Endodermal cell (in vitro differentiated cells): ENCODE results near the gene ST7. TPM values are rescaled to one million over a fixed set of nuclear protein-coding genes. Genes with fewer than 3 reads are reported as not detected.

Experiments used
- DNase-seq: peaks from one replicate; pipeline ENCODE4 v3.0.0-alpha.2; 2017
- H3K27ac ChIP-seq: 2 replicates; pipeline ENCODE4 v1.5.1; 2013; ENCODE audit warnings: mild to moderate bottlenecking, low read depth, low read length, moderate library complexity
- H3K27me3 ChIP-seq: 2 replicates; pipeline ENCODE4 v1.6.1; 2013; ENCODE audit warnings: mild to moderate bottlenecking, low read length, moderate library complexity; ENCODE audit not compliant: insufficient read depth, control insufficient read depth, poor library complexity, severe bottlenecking
- H3K36me3 ChIP-seq: 2 replicates; pipeline ENCODE4 v1.7.0; 2013; ENCODE audit warnings: mild to moderate bottlenecking, low read length, moderate library complexity; ENCODE audit not compliant: control insufficient read depth, insufficient read depth
- H3K4me1 ChIP-seq: one replicate; pipeline ENCODE4 v1.7.0; 2013; ENCODE audit warnings: low read length; ENCODE audit not compliant: control insufficient read depth, insufficient read depth
- H3K4me3 ChIP-seq: 2 replicates; pipeline ENCODE4 v1.5.1; 2013; ENCODE audit warnings: mild to moderate bottlenecking, low read length, moderate library complexity
- H3K9ac ChIP-seq: 2 replicates; pipeline ENCODE4 v1.6.1; 2013; ENCODE audit warnings: mild to moderate bottlenecking, low read length, moderate library complexity; ENCODE audit not compliant: poor library complexity, severe bottlenecking; ENCODE audit errors: extremely low read depth
- H3K9me3 ChIP-seq: 2 replicates; pipeline ENCODE4 v1.6.1; 2013; ENCODE audit warnings: mild to moderate bottlenecking, low read length, moderate library complexity; ENCODE audit not compliant: control insufficient read depth
- H3K27ac Mint-ChIP-seq: 2 replicates; pipeline ENCODE4 v1.8.0; 2020; ENCODE audit warnings: mixed read lengths
- H3K27me3 Mint-ChIP-seq: 2 replicates; pipeline ENCODE4 v1.8.0; 2021; ENCODE audit warnings: mild to moderate bottlenecking, mixed read lengths; ENCODE audit not compliant: insufficient read depth
- H3K36me3 Mint-ChIP-seq: 2 replicates; pipeline ENCODE4 v1.8.0; 2020; ENCODE audit warnings: low read depth, mixed read lengths
- H3K4me1 Mint-ChIP-seq: 2 replicates; pipeline ENCODE4 v1.8.0; 2020; ENCODE audit warnings: mixed read lengths
- H3K4me3 Mint-ChIP-seq: 2 replicates; pipeline ENCODE4 v1.8.0; 2020; ENCODE audit warnings: mild to moderate bottlenecking, moderate library complexity, mixed read lengths
- H3K9me3 Mint-ChIP-seq: 2 replicates; pipeline ENCODE4 v1.8.0; 2020; ENCODE audit warnings: mild to moderate bottlenecking, mixed read lengths
- WGBS, 2 experiments: methylation state at CpG; one replicate each; pipeline versions ENCODE4 v1.1.5 to v1.1.7; 2013; ENCODE audit warnings: missing lambda C conversion rate in 2 of 2, mixed read lengths in 1 of 2; ENCODE audit not compliant: insufficient coverage in 1 of 2, insufficient read length in 1 of 2; 5-methylcytosine and 5-hydroxymethylcytosine counted together
- total RNA-seq, 2 donors: library from RNA; stranded (reverse); fragmentation: NEBNext Ultra II Directional in 1 of 2; extraction: Animal tissue kit (Norgen Biotek cat#: 25700) in 1 of 2; gene quantifications; 2 replicates in 1 of 2; 3 replicates in 1 of 2; pipeline ENCODE4 v1.2.1, GENCODE V29; 2021
- TF ChIP-seq, protein P1 (sequence below): fragments of 200-600 bp; sonication (generic); conservative IDR thresholded peaks from 2 replicates; pipeline ENCODE4 v1.5.0; 2021; ENCODE audit warnings: antibody characterized with exemption, mild to moderate bottlenecking

Gene ST7
- total RNA-seq, 2 donors from 2014 or later: 6.4 to 8.9 TPM

DNA sequence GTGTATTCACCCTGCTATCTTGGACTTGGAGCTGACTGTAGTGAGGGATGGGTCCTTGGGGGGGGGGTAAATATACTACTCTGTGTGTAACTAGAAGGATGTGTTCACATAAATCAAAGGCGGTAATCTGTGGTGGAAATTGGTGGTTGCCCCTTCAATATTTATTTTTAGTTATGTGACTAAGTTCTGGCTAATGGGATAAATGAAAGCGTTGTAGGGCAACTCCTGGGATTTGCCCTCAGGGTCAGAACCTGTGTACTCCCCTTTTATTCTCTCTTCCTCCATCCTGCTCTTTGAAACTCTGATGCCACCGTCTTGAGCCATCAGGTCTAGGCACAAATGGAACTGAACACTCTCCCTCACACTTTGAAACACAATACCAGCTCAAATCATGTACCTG lies 24.3 kb upstream of the ST7 start:
- H3K36me3 Mint-ChIP-seq: no peaks in the 10 kb centered on the region
- TF ChIP-seq, protein P1, sequence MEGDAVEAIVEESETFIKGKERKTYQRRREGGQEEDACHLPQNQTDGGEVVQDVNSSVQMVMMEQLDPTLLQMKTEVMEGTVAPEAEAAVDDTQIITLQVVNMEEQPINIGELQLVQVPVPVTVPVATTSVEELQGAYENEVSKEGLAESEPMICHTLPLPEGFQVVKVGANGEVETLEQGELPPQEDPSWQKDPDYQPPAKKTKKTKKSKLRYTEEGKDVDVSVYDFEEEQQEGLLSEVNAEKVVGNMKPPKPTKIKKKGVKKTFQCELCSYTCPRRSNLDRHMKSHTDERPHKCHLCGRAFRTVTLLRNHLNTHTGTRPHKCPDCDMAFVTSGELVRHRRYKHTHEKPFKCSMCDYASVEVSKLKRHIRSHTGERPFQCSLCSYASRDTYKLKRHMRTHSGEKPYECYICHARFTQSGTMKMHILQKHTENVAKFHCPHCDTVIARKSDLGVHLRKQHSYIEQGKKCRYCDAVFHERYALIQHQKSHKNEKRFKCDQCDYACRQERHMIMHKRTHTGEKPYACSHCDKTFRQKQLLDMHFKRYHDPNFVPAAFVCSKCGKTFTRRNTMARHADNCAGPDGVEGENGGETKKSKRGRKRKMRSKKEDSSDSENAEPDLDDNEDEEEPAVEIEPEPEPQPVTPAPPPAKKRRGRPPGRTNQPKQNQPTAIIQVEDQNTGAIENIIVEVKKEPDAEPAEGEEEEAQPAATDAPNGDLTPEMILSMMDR: no peak
- Histone ChIP-seq H3K9me3 (no peaks in the 10 kb centered on the region), H3K27me3 (peaks cover 26% of the 10 kb centered on the region), H3K27ac (no peak overlapping the region), H3K4me3 (no peak overlapping the region), H3K9ac (no peak overlapping the region), H3K4me1 (no peaks in the 10 kb centered on the region), H3K36me3 (no peaks in the 10 kb centered on the region)
- WGBS, 2 experiments: 72 to 93% methylated on average over 2 to 3 of the region's 3 CpGs
- H3K4me1 Mint-ChIP-seq: peaks cover 4% of the 10 kb centered on the region
- no peak overlapping the region for H3K4me3 Mint-ChIP-seq
- peaks cover 21% of the 10 kb centered on the region for H3K27me3 Mint-ChIP-seq
- DNase-seq: no peak
- H3K27ac Mint-ChIP-seq: no peak overlapping the region
- H3K9me3 Mint-ChIP-seq: no peaks in the 10 kb centered on the region

DNA sequence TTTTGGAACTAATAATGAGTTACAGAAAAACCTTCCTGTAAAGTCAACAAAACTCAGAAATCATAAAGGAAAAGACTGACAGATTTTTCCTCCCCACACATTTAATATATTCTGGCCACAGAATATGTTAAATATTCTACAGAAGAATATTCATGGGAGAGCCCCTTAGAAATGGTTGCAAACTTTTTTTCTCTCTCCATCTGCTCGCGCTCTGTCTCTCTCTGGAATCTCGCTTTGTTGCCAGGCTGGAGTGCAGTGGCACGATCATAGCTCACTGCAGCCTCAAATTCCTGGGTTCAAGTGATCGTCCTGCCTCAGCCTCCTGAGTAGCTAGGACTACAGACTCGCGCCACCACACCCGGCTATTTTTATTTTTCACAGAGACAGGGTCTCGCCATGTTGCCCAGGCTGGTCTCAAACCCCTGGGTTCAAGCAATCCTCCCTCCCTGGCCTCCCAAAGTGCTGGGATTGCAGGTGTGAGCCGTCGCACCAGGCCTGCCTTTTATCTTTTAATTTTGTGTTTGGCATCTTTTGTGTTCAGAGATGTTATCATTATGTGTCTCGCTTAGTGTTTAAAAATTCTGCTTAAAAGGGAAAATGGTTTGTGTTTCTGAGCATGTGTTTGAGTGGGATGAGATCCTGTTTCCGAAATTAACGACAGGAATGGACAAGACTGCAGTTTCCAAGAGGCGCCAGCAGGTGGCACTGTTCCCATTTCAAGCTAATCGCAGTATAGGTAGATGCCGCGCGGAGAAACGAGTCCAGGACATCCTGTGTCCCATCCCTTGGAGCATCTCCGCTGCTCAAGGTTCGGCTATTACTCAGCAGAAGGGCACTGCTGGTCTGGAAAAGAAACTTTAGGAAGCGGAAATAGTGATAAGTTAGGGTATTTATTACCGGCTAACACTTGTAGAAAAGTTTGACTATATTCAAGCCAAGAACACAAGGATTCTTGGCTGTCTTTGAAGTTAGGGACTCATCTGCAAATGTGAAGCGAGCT lies 23.1 kb upstream of the ST7 start:
- no peaks in the 10 kb centered on the region for H3K9me3 ChIP-seq
- DNase-seq: peak; percentile 93
- WGBS, 2 experiments: 48 to 60% methylated on average over 17 to 25 of the region's 25 CpGs
- H3K4me1 Mint-ChIP-seq: no peaks in the 10 kb centered on the region
- TF ChIP-seq, protein P1: peak; percentile 96
- no peak overlapping the region for H3K9ac ChIP-seq
- no peak overlapping the region for H3K4me3 Mint-ChIP-seq
- H3K27me3 ChIP-seq: peaks cover 26% of the 10 kb centered on the region
- no peaks in the 10 kb centered on the region for H3K36me3 Mint-ChIP-seq
- no peak overlapping the region for H3K4me3 ChIP-seq
- H3K36me3 ChIP-seq: no peaks in the 10 kb centered on the region
- H3K27ac ChIP-seq: no peak overlapping the region
- no peaks in the 10 kb centered on the region for H3K9me3 Mint-ChIP-seq
- H3K4me1 ChIP-seq: no peaks in the 10 kb centered on the region
- H3K27me3 Mint-ChIP-seq: peaks cover 21% of the 10 kb centered on the region
- no peak overlapping the region for H3K27ac Mint-ChIP-seq

DNA sequence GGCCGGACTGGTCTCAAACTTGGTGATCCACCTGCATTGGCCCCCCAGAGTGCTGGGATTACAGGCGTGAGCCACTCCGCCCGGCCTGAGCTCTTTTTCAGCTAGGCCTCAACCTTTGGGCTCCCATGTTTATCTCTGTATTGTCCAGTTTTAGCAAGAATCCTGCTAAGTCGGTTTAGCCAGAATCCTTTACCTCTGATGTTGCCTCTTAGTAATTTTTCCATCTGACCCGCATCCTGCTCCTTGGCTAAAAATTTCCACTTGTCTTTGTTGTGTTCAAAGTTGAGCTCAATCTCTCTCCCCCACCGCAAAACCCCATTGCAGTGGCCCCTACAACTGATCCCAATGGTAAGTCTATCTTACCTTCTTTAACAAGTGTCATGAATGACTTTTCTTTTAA lies 20.7 kb upstream of the ST7 start:
- Histone ChIP-seq H3K27ac (no peak overlapping the region), H3K4me1 (no peaks in the 10 kb centered on the region), H3K36me3 (no peaks in the 10 kb centered on the region), H3K27me3 (peaks cover 26% of the 10 kb centered on the region), H3K4me3 (no peak overlapping the region), H3K9ac (no peak overlapping the region), H3K9me3 (no peaks in the 10 kb centered on the region)
- WGBS, 2 experiments: 93 to 94% methylated on average over 6 to 7 of the region's 7 CpGs
- TF ChIP-seq, protein P1: no peak
- DNase-seq: no peak
- no peaks in the 10 kb centered on the region for H3K36me3 Mint-ChIP-seq
- no peaks in the 10 kb centered on the region for H3K9me3 Mint-ChIP-seq
- H3K27me3 Mint-ChIP-seq: peaks cover 28% of the 10 kb centered on the region
- H3K4me1 Mint-ChIP-seq: no peaks in the 10 kb centered on the region
- no peak overlapping the region for H3K4me3 Mint-ChIP-seq
- no peak overlapping the region for H3K27ac Mint-ChIP-seq
